AG09319 (cell line): ENCODE measurements around the gene RNF212B.
"Not testable (repeated sequence)": the region's sequence is repeated elsewhere in the genome, so short reads cannot be mapped to it uniquely, and the experiment has no call there.

Experiments used
- DNase-seq: peaks from one replicate; pipeline ENCODE4 v3.0.0-alpha.2; 2010; ENCODE audit warnings: low read depth; ENCODE audit errors: extremely low read depth
- CTCF ChIP-seq: IDR thresholded peaks from 2 replicates; pipeline ENCODE4 v1.5.1; 2011; ENCODE audit warnings: low read depth, mild to moderate bottlenecking, inconsistent platforms, low read length, moderate library complexity

The RNF212B gene

GRCh38 chr14:23249824-23250223 is 12.1 kb downstream of the RNF212B start:
- no peak for DNase-seq
- no peak for TF ChIP-seq CTCF

- TF ChIP-seq CTCF = no peak
- no peak for DNase-seq
These were observed 14.3 kb downstream of the RNF212B start for GRCh38 chr14:23252006-23252405.

DNA sequence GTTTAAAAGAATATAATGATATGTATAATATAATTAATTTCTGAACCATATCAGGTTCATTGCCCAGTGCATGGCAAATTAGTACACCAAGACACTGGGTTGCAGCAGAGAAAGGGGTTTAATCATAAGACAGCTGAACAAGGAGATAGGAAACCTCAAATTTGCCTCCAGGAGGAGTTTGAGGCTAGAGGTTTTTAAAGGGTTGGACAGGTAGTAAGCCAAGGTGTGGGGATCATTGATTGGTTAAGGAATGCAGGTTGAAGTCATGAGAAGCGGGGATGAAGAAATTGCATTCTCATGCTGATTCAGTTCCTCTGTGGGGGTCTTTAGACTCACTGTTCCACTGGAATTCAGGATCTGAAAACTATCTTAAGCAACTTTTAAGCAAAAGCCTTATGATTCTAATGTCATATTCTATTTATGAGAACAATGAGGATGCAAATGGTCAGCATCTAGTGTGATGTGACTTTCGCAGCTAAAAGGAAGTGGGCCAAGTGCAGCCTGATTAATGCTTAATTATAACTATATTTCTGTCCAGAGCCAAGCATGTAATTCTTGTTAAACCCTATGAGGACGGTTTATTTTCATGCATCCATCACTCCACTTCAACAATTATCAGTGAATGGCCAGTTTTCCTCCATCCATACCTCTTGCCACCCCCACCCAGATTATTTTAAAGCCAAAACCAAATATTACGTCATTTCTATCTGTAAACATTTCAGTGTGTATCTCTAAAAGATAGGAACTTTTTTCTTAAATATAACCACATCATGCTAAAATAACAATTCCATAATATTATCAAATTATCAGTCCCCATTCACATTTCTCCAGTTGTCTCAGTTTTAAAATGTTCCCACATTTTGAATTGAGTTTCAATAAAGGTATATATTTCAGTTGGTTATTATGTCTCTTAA is 14.9 kb downstream of the RNF212B start:
- TF ChIP-seq CTCF = no peak
- DNase-seq = no peak

DNA sequence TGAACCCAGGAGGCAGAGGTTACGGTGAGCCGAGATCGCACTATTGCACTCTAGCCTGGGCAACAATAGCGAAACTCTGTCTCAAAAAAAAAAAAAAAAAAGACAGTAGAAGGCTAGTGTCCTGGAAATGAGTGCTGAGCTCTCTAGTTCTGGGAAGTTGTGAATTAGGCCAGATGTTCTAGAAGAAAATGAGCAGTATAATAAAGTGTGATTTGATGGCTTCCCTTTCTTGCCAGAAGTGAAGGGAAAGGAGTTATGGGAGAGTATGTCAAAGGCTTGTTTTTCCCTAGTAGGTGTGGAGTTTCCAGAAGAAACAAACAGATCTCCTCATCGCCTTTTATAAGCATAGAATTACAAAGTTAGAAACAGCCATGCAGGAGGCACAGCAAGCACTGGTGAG is 20.5 kb downstream of the RNF212B start:
- TF ChIP-seq CTCF = no peak
- DNase-seq = no peak

DNA sequence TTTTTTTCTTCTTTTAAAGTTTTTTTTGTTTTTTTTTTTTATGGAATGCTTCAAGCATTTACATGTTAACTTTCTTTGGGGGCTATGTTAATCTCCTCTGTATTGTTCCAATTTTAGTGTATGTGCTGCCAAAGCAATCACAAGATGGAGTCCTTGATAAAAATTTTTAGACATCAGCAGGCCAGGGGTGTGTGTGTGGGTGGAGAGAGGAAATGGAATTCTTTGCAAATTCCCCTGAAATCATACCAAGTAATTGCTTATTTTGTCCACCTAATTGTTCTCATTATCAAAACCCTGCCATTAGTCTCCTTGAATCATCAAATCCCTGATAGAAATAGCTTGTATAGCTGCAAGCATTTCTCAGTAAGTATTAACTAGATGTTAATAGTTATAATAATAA is 21.7 kb downstream of the RNF212B start:
- no peak for TF ChIP-seq CTCF
- DNase-seq = no peak

DNA sequence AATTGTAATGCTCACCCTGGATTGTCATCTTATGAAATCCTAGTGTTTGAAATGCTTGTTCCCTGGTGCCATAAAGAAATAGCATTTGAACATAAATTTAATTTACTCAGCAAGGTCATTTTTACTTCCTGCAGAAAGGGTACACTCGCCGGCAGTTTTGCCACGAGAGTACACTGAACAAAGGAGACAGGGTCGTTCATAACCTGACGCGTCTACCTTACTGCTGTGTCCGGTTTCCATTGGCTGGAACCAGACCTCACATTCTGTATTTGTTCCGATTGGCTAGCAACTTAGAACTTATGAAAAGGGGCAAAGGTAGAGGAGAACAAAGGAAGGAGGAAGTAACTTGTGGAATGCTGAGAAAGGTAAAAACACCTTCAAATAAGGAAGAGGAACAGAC is 23.1 kb downstream of the RNF212B start:
- DNase-seq = not testable (repeated sequence)

DNA sequence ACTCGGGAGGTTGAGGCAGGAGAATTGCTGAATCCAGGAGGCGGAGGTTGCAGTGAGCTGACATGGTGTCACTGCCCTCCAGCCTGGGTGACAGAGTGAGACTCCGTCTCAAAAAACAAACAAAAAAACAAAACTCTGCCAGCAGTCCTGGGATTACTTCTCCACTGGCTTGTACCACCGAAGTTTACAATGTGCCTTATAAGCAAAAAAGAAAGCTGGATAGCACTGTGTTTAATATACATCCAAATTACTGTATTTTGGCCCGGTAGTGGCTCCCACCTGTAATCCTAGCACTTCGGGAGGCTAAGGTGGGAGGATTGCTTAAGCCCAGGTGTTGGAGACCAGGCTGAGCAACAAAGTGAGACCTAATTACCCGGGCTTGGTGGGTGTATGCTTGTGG is 31.5 kb downstream of the RNF212B start:
- DNase-seq = no peak
- no peak for TF ChIP-seq CTCF

- no peak for DNase-seq
- TF ChIP-seq CTCF = no peak
These were observed 37.7 kb downstream of the RNF212B start for GRCh38 chr14:23275412-23275811.
